IPS-NIHi7 (cell line): ENCODE data around the gene OAF.
"Not testable (repeated sequence)": the region's sequence is repeated elsewhere in the genome, so short reads cannot be mapped to it uniquely, and the experiment has no call there.

ENCODE experiments used
- DNase-seq: peaks from one replicate; pipeline ENCODE4 v3.0.0; 2012; ENCODE audit warnings: mixed read lengths; ENCODE audit errors: extremely low spot score

OAF gene

GRCh38 chr11:120272303-120272702 lies 61.5 kb downstream of the OAF start:
- DNase-seq = no peak

- DNase-seq = no peak
Measured at GRCh38 chr11:120273432-120273831, 62.6 kb downstream of the OAF start.

GRCh38 chr11:120273956-120274355 lies 63.1 kb downstream of the OAF start:
- DNase-seq = not testable (repeated sequence)

GRCh38 chr11:120279502-120279901 lies 68.7 kb downstream of the OAF start:
- DNase-seq = no peak
